Measurements from ENCODE around the gene IGFBP3. TPM values are rescaled to one million over a fixed set of nuclear protein-coding genes. Genes with fewer than 3 reads are reported as not detected.

IGFBP3 gene
- total RNA-seq, 1 donor from 2014 or later = 1,747 TPM

- no peak overlapping the region for H3K4me3 Mint-ChIP-seq (ENCODE audit: unreplicated experiment)
Observed at GRCh38 chr7:45873355-45873754, 47.7 kb downstream of the IGFBP3 start.

GRCh38 chr7:45873035-45873354 is 48.1 kb downstream of the IGFBP3 start, which contains the start of gene CCDC201:
Gene CCDC201 (minus strand): TSS chr7:45873082. CDS start chr7:45873007, 75 bp downstream.
- Mint-ChIP-seq H3K36me3 (ENCODE audit: low read depth) (no peaks in the 10 kb centered on the region), H3K4me3 (ENCODE audit: unreplicated experiment) (no peak within 1 kb of the TSS), H3K27ac (ENCODE audit: unreplicated experiment) (no peak within 1 kb of the TSS), H3K9me3 (ENCODE audit: low read depth) (peaks cover 11% of the 10 kb centered on the region), H3K4me1 (ENCODE audit: low read depth) (peaks cover 9% of the 10 kb centered on the region), H3K27me3 (ENCODE audit: low read depth) (no peaks in the 10 kb centered on the region)
- TF ChIP-seq CTCF (IDR thresholded peaks at IDR 0.05) = no peak
- no peak for DNase-seq (ENCODE audit: low spot score)

More at GRCh38 chr7:45873355-45873754, 47.7 kb downstream of the IGFBP3 start:
- H3K27ac Mint-ChIP-seq (ENCODE audit: unreplicated experiment) = no peak overlapping the region
- TF ChIP-seq CTCF (IDR thresholded peaks at IDR 0.05) = no peak
- peaks cover 13% of the 10 kb centered on the region for H3K9me3 Mint-ChIP-seq (ENCODE audit: low read depth)
- no peaks in the 10 kb centered on the region for H3K36me3 Mint-ChIP-seq (ENCODE audit: low read depth)
- peaks cover 9% of the 10 kb centered on the region for H3K4me1 Mint-ChIP-seq (ENCODE audit: low read depth)
- no peaks in the 10 kb centered on the region for H3K27me3 Mint-ChIP-seq (ENCODE audit: low read depth)
- no peak for DNase-seq (ENCODE audit: low spot score)

GRCh38 chr7:45872116-45873034 is 48.7 kb downstream of the IGFBP3 start:
- Mint-ChIP-seq H3K4me3 (ENCODE audit: unreplicated experiment) (no peak overlapping the region), H3K36me3 (ENCODE audit: low read depth) (no peaks in the 10 kb centered on the region), H3K4me1 (ENCODE audit: low read depth) (peaks cover 9% of the 10 kb centered on the region), H3K9me3 (ENCODE audit: low read depth) (peaks cover 10% of the 10 kb centered on the region), H3K27me3 (ENCODE audit: low read depth) (no peaks in the 10 kb centered on the region), H3K27ac (ENCODE audit: unreplicated experiment) (no peak overlapping the region)
- DNase-seq (ENCODE audit: low spot score) = no peak
- peak; percentile 77 for TF ChIP-seq CTCF (IDR thresholded peaks at IDR 0.05)

- TF ChIP-seq CTCF (IDR thresholded peaks at IDR 0.05) = no peak
- Mint-ChIP-seq H3K27me3 (ENCODE audit: low read depth) (peaks cover 2% of the 10 kb centered on the region), H3K4me3 (ENCODE audit: unreplicated experiment) (no peak overlapping the region), H3K4me1 (ENCODE audit: low read depth) (peaks cover 2% of the 10 kb centered on the region), H3K27ac (ENCODE audit: unreplicated experiment) (no peak overlapping the region), H3K9me3 (ENCODE audit: low read depth) (peaks cover 6% of the 10 kb centered on the region), H3K36me3 (ENCODE audit: low read depth) (no peaks in the 10 kb centered on the region)
- DNase-seq (ENCODE audit: low spot score) = no peak
Observed at GRCh38 chr7:45869426-45869825, 51.6 kb downstream of the IGFBP3 start.

GRCh38 chr7:45867471-45867870 is 53.6 kb downstream of the IGFBP3 start:
- H3K36me3 Mint-ChIP-seq (ENCODE audit: low read depth) = no peaks in the 10 kb centered on the region
- H3K27ac Mint-ChIP-seq (ENCODE audit: unreplicated experiment) = no peak overlapping the region
- H3K4me3 Mint-ChIP-seq (ENCODE audit: unreplicated experiment) = no peak overlapping the region
- no peaks in the 10 kb centered on the region for H3K4me1 Mint-ChIP-seq (ENCODE audit: low read depth)
- H3K9me3 Mint-ChIP-seq (ENCODE audit: low read depth) = peaks cover 6% of the 10 kb centered on the region
- peaks cover 2% of the 10 kb centered on the region for H3K27me3 Mint-ChIP-seq (ENCODE audit: low read depth)
- no peak for TF ChIP-seq CTCF (IDR thresholded peaks at IDR 0.05)
- no peak for DNase-seq (ENCODE audit: low spot score)
